Dendritic cell treated with granulocyte-macrophage colony-stimulating factor and Interleukin-4, amounts not matched to agents 40 ng/mL and 50 ng/mL, for 4 days (primary cell): ENCODE results near the gene ANO10.
"Not testable (repeated sequence)": the region's sequence is repeated elsewhere in the genome, so short reads cannot be mapped to it uniquely, and the experiment has no call there.

Experiments used
- H3K27ac Mint-ChIP-seq: one replicate; pipeline ENCODE4 v1.8.0; 2022; ENCODE audit warnings: mild to moderate bottlenecking, mixed read lengths
- H3K27me3 Mint-ChIP-seq: one replicate; pipeline ENCODE4 v1.8.0; 2022; ENCODE audit warnings: mild to moderate bottlenecking, mixed read lengths
- H3K36me3 Mint-ChIP-seq: one replicate; pipeline ENCODE4 v1.8.0; 2022; ENCODE audit warnings: low read depth, mixed read lengths
- H3K4me1 Mint-ChIP-seq: one replicate; pipeline ENCODE4 v1.8.0; 2022; ENCODE audit warnings: low read depth, mixed read lengths
- H3K4me3 Mint-ChIP-seq: one replicate; pipeline ENCODE4 v1.8.0; 2022; ENCODE audit warnings: mild to moderate bottlenecking, moderate library complexity, mixed read lengths
- H3K9me3 Mint-ChIP-seq: one replicate; pipeline ENCODE4 v1.8.0; 2022; ENCODE audit warnings: mixed read lengths
- intact Hi-C: fragments of 100-400 bp; cut with micrococcal nuclease; formaldehyde crosslinking; loops from one replicate; pipeline ENCODE4 v1.15.0; 2022

ANO10 gene

DNA sequence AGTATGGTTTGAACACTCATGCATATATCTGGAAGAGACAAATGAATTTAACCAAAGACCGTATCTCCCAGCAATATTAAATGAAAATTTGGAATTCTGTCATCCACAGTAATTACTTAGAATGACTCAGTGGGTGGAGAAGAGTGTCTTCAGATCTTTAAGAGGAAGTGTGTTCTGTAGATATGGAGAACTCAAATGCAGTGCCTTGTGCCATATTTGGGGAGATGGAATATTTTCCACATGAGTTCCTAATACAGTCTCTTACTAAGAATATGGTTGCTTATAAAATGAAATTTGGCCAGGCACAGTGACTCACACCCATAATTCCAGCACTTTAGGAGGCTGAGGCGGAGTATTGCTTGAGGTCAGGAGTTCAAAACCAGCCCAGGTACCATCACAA, 40.5 kb downstream of the ANO10 start:
- Mint-ChIP-seq H3K27me3 (no peaks in the 10 kb centered on the region), H3K4me3 (no peak overlapping the region), H3K27ac (no peak overlapping the region), H3K4me1 (peaks cover 5% of the 10 kb centered on the region), H3K9me3 (no peaks in the 10 kb centered on the region), H3K36me3 (peaks cover 22% of the 10 kb centered on the region)
- intact Hi-C loops = no loop called here

DNA sequence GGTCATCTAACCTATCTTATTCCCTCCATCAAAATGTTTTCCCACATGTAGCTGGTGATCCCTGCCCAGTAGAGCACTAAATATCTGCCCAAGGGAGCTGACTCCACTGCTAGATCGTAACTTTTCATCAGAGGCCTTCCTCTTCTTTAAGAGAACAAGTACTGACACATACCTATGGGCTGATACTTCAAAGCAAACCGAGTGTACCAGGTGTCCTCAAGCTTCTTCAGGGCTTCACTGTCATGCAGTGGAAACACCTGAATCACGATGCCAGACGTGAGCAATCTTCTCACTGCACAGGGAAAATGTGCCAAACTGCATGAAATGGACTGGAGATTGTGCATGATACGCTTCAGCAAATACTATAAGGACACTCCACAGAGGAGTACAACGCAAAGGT, 41.6 kb downstream of the ANO10 start:
- Mint-ChIP-seq H3K27me3 (no peaks in the 10 kb centered on the region), H3K36me3 (peaks cover 29% of the 10 kb centered on the region), H3K4me3 (no peak overlapping the region), H3K9me3 (no peaks in the 10 kb centered on the region), H3K27ac (no peak overlapping the region), H3K4me1 (peaks cover 5% of the 10 kb centered on the region)
- intact Hi-C loops = no loop called here

DNA sequence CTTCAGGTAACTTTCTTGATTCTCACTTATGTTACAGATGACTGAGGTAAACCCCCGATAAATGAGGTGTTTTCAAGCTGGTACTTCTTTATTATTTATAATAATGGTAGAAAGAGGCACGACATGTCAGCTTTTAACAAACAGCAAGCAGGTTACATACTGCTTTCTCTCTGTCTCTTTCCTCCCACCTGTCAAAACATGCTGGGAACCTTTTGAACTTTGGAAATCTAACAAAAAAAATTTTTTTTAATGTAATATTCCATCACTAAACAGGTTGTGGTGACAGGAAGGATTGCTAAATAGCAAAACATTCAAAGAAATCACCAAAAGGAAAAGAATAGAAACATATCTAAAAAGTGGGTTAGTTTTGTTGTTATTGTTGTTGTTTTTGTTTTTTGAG, 48.2 kb downstream of the ANO10 start:
- Mint-ChIP-seq H3K4me1 (peaks cover 6% of the 10 kb centered on the region), H3K27me3 (no peaks in the 10 kb centered on the region), H3K36me3 (peaks cover 34% of the 10 kb centered on the region), H3K27ac (no peak overlapping the region), H3K9me3 (no peaks in the 10 kb centered on the region), H3K4me3 (no peak overlapping the region)
- intact Hi-C loops = no loop called here

DNA sequence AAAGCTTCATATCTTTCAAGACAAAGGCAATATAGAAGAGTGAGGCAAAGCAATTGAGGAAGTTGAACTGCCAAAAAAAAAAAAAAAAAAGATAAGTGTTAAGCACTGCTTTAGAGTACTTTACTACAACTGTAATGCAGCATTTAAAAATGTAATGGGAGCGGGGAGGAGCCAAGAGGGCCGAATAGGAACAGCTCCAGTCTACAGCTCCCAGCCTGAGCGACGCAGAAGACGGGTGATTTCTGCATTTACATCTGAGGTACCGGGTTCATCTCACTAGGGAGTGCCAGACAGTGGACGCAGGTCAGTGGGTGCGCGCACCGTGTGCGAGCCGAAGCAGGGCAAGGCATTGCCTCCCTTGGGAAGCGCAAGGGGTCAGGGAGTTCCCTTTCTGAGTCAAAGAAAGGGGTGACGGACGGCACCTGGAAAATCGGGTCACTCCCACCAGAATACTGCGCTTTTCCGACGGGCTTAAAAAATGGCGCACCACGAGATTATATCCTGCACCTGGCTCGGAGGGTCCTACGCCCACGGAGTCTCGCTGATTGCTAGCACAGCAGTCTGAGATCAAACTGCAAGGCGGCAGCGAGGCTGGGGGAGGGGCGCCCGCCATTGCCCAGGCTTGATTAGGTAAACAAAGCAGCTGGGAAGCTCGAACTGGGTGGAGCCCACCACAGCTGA, 56.0 kb downstream of the ANO10 start:
- H3K4me1 Mint-ChIP-seq, H3K27ac Mint-ChIP-seq, H3K27me3 Mint-ChIP-seq, H3K9me3 Mint-ChIP-seq, intact Hi-C loops, H3K4me3 Mint-ChIP-seq: not testable (repeated sequence)
- H3K36me3 Mint-ChIP-seq = peaks cover 10% of the 10 kb centered on the region

DNA sequence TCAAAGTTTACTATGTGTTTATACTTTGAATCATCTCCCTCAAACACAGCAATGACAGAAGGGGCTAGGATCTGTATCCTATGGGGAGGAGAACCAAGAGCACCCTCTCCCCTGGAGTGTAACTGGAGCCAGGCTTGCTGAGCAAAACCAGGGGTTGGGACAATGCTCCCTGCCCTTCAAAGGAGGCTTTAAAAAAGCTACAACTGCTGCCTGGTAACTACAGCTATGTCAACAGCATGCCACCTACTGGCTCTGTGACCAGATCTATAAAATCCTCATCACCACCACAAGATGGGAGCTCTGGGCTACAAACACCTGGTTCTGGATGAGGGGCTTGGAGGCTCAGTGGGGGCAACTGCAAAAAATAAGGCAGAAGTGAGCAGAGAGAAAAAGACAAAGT, 61.9 kb downstream of the ANO10 start:
- H3K27ac Mint-ChIP-seq = no peak overlapping the region
- H3K4me1 Mint-ChIP-seq = no peaks in the 10 kb centered on the region
- peaks cover 27% of the 10 kb centered on the region for H3K36me3 Mint-ChIP-seq
- intact Hi-C loops = no loop called here
- no peaks in the 10 kb centered on the region for H3K27me3 Mint-ChIP-seq
- H3K9me3 Mint-ChIP-seq = no peaks in the 10 kb centered on the region
- no peak overlapping the region for H3K4me3 Mint-ChIP-seq

DNA sequence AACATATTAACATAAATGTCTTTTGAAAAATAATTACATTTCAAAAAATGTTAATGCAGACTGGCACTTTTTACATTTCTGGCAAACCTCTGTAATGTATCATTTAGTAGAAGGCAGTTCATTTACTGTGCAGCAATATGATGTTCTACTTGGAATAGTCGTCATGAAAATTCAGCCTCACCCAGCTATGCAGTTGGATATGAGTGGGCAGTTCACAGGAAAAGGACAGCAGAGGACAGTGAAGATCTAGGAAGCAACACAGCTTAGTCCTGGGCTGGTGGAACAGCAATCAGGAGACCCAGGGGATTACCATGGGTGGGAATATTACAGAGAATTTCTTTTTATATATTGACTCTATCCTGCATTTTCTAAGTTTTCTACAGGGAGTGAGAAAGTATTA, 63.6 kb downstream of the ANO10 start:
- Mint-ChIP-seq H3K4me3 (no peak overlapping the region), H3K36me3 (peaks cover 38% of the 10 kb centered on the region), H3K9me3 (no peaks in the 10 kb centered on the region), H3K4me1 (no peaks in the 10 kb centered on the region), H3K27me3 (no peaks in the 10 kb centered on the region), H3K27ac (no peak overlapping the region)
- intact Hi-C loops = no loop called here

DNA sequence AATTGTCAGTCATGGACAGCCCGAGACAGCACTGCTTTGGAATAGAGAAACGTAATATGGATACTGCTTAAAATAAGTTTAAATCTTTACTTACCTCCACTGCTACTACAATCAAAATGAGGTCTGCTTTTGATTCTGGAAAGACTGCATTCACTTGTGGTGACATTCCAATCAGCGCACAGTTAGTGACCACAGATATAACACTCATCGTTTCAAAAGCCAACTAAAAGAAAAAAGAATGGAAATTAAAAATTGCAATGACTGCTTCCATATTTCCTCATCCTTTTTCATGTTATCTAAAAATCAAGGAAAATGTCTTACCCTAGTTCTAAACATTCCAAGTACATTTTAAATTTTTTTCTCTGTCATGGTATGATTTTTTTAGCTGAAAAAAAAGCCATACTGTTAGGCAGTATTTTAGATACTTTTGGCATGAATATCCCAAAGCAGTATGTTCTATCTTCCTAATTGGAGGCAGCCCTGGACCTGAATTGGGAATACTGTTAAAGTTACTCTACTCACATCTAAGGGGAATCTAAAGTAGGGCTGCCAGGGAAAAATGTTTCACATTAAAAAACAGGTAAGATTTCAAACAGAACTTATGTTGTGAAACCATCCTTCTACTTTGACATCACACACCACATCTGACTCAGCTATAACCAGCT, 72.1 kb downstream of the ANO10 start:
- H3K4me3 Mint-ChIP-seq = no peak overlapping the region
- H3K27me3 Mint-ChIP-seq = no peaks in the 10 kb centered on the region
- no peaks in the 10 kb centered on the region for H3K4me1 Mint-ChIP-seq
- intact Hi-C loops = no loop called here
- H3K9me3 Mint-ChIP-seq = no peaks in the 10 kb centered on the region
- no peak overlapping the region for H3K27ac Mint-ChIP-seq
- peaks cover 34% of the 10 kb centered on the region for H3K36me3 Mint-ChIP-seq

DNA sequence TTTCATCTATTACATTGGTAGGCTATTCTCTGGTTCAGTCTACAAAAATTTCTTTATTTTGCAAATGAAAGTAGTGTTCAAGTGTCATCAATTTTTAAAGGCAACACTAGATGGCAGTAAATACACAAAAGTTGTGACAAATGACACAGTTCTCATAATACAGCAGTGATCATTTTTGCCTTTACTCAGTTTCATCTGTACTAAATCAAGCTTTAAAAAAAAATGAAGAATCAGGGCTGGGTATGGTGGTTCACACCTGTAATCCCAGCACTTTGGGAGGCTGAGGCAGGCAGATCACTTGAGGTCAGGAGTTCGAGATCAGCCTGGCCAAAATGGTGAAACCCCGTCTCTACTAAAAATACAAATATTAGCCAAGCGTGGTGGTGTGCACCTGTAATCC, 77.5 kb downstream of the ANO10 start:
- not testable (repeated sequence) for H3K27ac Mint-ChIP-seq, H3K4me3 Mint-ChIP-seq, H3K36me3 Mint-ChIP-seq, H3K4me1 Mint-ChIP-seq, H3K9me3 Mint-ChIP-seq, H3K27me3 Mint-ChIP-seq
- intact Hi-C loops = loop anchor here (2.0 kb wide), 2 partner anchors 655 to 693 kb away; no protein-coding TSS in a partner anchor

DNA sequence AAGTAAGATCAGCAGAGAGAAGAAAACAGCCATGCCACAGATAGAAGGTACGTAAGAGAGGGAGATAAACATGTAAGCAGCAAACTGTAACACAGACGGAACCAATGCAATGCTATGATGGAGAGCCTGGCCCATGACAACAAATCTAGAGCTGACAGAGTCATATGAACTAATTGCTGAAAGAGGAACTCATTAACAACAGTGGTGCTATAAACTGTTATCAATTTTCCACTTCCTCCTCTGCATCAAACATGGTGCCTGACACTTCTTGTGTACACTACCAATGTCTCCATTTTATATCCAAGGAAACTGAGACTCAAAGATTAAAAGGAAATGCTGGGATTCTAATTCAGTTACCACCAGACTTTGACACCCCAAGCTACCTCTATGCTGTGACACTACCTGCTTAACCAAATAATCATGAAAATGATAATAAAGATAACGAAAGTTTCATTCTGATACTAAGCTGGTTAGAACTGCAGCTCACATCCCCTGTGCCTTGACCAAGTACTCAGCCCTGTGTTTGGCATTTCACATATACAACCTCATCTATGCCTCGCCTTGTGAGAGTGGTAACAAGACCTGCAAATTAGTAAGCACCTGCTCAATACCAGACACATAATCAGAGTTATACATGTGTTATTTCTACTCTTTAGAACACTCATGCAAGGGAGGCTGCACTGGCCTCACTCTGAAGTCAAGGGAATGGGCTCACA, 79.3 kb downstream of the ANO10 start:
- Mint-ChIP-seq H3K9me3 (no peaks in the 10 kb centered on the region), H3K36me3 (peaks cover 6% of the 10 kb centered on the region), H3K27ac (no peak overlapping the region), H3K27me3 (no peaks in the 10 kb centered on the region), H3K4me1 (no peaks in the 10 kb centered on the region), H3K4me3 (no peak overlapping the region)
- intact Hi-C loops = no loop called here

DNA sequence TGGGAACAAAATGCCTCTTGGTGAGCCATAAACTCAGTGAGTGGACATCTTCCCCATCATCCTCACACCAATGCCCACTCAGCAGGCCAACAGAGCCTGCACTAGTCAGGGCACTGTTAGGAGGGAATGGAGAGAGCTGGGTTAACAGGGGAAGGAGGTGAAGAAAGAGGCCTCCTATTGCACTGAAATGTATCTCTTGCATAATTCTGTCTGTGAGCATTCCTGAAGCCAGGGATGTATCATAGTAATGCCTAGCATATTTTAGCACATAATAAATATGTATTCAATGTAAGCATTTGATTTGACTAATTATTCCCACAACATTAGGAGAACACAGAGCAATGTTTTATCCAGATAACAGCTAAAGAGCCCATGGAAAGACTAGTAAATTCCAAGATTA, 81.2 kb downstream of the ANO10 start:
- intact Hi-C loops = no loop called here
- Mint-ChIP-seq H3K27ac (no peak overlapping the region), H3K9me3 (no peaks in the 10 kb centered on the region)

DNA sequence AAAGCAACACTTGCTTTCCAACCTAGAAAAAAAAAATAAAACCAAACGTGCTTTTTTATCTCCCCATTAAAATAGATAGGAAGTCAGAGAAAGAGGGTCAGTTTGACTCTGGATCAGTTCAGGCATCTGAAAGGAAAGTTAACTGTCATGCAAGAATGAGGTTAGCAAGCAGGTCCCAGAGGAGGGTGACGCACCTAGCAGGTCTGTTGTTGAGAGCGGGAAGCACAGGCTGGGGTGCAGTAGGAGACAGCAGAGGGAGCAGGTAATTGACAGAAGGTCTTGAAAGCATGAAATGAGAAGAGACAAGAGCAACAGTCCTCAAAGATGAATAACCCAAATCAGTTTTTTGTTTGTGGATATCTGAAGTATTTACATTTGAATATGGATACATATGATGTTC, 82.5 kb downstream of the ANO10 start:
- Mint-ChIP-seq H3K27ac (no peak overlapping the region), H3K9me3 (no peaks in the 10 kb centered on the region), H3K36me3 (no peaks in the 10 kb centered on the region), H3K4me1 (no peaks in the 10 kb centered on the region), H3K4me3 (no peak overlapping the region), H3K27me3 (no peaks in the 10 kb centered on the region)
- intact Hi-C loops = no loop called here

More for the DNA sequence above, 81.2 kb downstream of the ANO10 start:
- H3K27me3 Mint-ChIP-seq = no peaks in the 10 kb centered on the region
- H3K36me3 Mint-ChIP-seq = no peaks in the 10 kb centered on the region
- no peak overlapping the region for H3K4me3 Mint-ChIP-seq
- H3K4me1 Mint-ChIP-seq = no peaks in the 10 kb centered on the region

DNA sequence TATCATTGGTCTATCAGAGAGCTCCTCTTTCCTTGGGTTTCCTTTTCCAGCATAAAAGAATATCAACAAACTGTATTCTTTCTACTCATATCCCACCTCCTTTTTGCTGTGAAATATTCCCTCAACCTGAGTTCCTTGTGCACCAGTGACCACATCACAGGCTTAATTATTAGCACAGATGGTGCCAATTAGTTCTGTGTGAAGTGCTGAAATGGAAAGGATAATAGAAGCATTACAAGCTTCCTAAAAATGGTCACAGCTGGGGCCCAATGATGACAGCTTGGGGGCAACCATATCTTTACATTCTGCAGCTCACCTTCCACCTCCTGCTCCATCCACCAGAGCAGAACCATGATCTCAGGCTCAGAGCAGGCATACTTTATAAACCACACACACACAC, 84.6 kb downstream of the ANO10 start:
- no peaks in the 10 kb centered on the region for H3K9me3 Mint-ChIP-seq
- intact Hi-C loops = no loop called here
- no peak overlapping the region for H3K27ac Mint-ChIP-seq
- H3K4me3 Mint-ChIP-seq = no peak overlapping the region
- H3K27me3 Mint-ChIP-seq = no peaks in the 10 kb centered on the region
- H3K36me3 Mint-ChIP-seq = no peaks in the 10 kb centered on the region
- no peaks in the 10 kb centered on the region for H3K4me1 Mint-ChIP-seq

DNA sequence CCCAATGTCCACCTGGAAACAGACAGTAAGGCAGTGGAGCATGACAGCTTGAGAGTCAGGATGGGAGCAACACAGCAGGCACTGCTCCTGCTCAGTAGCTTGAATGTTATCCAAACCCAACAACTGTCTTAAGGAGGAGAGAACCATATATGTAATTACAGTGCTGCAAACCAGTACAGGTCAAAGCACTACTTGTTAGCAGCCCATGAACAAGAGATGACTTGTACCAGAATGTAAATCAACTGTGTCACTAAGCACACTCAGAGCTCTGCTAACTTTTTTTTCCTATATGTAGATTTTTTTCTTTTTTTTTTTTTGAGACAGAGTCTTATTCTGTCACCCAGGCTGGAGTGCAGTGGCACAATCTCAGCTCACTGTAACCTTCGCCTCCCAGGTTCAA, 87.1 kb downstream of the ANO10 start:
- H3K27me3 Mint-ChIP-seq = no peaks in the 10 kb centered on the region
- no peak overlapping the region for H3K4me3 Mint-ChIP-seq
- no peak overlapping the region for H3K27ac Mint-ChIP-seq
- no peaks in the 10 kb centered on the region for H3K4me1 Mint-ChIP-seq
- no peaks in the 10 kb centered on the region for H3K9me3 Mint-ChIP-seq
- no peaks in the 10 kb centered on the region for H3K36me3 Mint-ChIP-seq
- intact Hi-C loops = no loop called here

DNA sequence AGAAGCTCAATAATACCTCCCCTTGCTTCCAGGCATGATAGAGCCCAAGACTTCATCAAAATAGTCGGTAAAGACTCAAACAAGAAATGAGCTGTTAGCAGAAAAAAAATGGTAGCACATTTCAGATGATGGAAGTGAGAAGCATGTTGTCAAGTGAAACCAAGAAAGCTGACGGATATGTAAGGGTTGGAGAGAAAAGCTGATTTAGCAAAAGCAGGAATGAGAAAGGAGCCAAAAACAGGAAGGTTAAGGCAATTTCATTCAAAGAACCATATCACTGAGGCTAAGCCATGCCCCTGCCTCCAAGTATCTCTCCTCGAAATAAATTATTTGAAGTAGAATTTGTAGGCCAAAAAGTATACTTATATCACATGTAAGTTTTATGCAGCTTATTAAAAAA, 88.8 kb downstream of the ANO10 start:
- Mint-ChIP-seq H3K27ac (no peak overlapping the region), H3K4me3 (no peak overlapping the region), H3K36me3 (peaks cover 8% of the 10 kb centered on the region), H3K4me1 (no peaks in the 10 kb centered on the region), H3K9me3 (peaks cover 14% of the 10 kb centered on the region), H3K27me3 (no peaks in the 10 kb centered on the region)
- intact Hi-C loops = no loop called here
